NCI-H2227 treated with DMSO at 0.1 percent for 48 hours (cell line): Measurements from ENCODE around the gene CXCR6.
"Not testable (repeated sequence)": the region's sequence is repeated elsewhere in the genome, so short reads cannot be mapped to it uniquely, and the experiment has no call there.

Experiments used
- DNase-seq: peaks from one replicate; lab custom pipeline; 2025; lab: John Stamatoyannopoulos, UW

CXCR6 gene

GRCh38 chr3:45988804-45989203 lies 45.5 kb downstream of the CXCR6 start:
- DNase-seq = no peak

- no peak for DNase-seq
Measured at GRCh38 chr3:45990181-45990580, 46.9 kb downstream of the CXCR6 start.

GRCh38 chr3:45991341-45991740 lies 48.1 kb downstream of the CXCR6 start:
- no peak for DNase-seq

GRCh38 chr3:45992133-45992729 lies 49.0 kb downstream of the CXCR6 start:
- DNase-seq = no peak

- DNase-seq = no peak
Measured at GRCh38 chr3:45992821-45993221, 49.6 kb downstream of the CXCR6 start.

- no peak for DNase-seq
Measured at GRCh38 chr3:45993421-45994027, 50.3 kb downstream of the CXCR6 start.

- peak; percentile 48 for DNase-seq
Measured at GRCh38 chr3:45994419-45995235, 51.4 kb downstream of the CXCR6 start.

- peak; percentile 80 for DNase-seq
Measured at GRCh38 chr3:45995236-45996192, 52.2 kb downstream of the CXCR6 start, which contains the start of gene FYCO1. TSS of gene FYCO1 (minus strand) at chr3:45995824. CDS start at chr3:45984910, 10,914 bp downstream.

- DNase-seq = not testable (repeated sequence)
Measured at GRCh38 chr3:45997499-45997898, 54.2 kb downstream of the CXCR6 start.

GRCh38 chr3:45997942-45998341 lies 54.7 kb downstream of the CXCR6 start:
- DNase-seq = no peak
